NCI-H2029 (cell line): ENCODE data around the gene SMG6.
A peak's percentile ranks its signal among the peaks of the same experiment; 100 is the strongest.

Source experiments
- DNase-seq: peaks from one replicate; lab custom pipeline; 2025; lab: John Stamatoyannopoulos, UW

Gene SMG6

GRCh38 chr17:2060681-2061440 is 242.7 kb downstream of the SMG6 start:
- DNase-seq, result no peak

DNA sequence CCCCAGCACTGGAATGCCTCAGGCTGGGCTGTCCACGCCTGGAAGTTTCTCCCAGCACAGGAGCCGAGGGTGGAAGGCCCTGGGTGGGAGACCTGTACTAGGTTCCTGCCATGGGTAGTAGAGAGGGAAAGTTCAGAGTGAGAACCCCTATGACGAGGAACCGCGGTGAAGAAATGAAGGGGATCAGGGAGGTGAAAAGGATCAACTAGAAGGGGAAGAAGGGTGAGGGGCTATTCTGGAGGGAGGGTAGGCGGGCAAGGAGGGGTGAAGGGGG is 243.3 kb downstream of the SMG6 start:
- no peak for DNase-seq

DNA sequence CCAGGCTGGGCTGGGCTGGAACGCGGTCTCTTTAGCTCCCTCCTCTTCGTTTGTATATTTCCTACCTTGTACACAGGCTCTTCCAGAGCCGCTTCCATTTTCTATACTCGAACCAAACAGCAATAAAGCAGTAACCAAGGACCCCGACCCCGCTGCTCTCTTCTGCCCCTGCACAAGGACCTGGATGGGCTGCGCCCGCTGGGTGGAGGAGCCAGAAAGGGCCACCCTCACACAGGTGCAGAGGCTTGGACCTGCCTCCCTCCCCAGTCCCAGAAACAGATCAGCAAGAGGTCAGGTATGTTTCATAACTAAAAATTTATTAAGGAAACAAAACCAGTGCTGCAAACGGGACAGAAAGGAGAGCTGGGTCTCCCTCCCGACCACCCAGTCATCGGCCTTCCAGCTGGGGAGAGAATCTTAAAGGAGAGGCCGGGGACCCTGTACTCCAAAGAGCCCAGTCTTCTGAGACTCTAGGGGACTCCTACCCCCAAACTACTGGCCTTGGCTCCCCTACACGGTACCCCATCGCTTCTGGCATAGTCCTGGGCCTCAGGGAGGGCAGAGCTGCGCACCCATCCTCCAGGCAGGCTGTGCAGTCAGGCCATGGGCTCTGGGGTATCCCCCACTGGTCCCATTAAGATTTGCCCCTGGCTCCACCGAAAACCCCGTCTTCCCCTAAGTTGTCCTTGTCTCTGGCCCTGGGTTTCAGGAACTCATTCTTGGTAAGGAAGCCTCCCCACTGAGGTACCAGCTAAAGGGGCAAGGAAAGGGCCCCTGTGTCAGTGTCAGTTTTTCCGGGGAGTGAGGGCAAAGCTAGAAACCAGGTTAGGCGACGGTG is 243.8 kb downstream of the SMG6 start:
- no peak for DNase-seq

GRCh38 chr17:2058586-2059546 is 244.7 kb downstream of the SMG6 start:
- DNase-seq, result no peak

GRCh38 chr17:2057760-2058585 is 245.6 kb downstream of the SMG6 start:
- DNase-seq, result no peak

DNA sequence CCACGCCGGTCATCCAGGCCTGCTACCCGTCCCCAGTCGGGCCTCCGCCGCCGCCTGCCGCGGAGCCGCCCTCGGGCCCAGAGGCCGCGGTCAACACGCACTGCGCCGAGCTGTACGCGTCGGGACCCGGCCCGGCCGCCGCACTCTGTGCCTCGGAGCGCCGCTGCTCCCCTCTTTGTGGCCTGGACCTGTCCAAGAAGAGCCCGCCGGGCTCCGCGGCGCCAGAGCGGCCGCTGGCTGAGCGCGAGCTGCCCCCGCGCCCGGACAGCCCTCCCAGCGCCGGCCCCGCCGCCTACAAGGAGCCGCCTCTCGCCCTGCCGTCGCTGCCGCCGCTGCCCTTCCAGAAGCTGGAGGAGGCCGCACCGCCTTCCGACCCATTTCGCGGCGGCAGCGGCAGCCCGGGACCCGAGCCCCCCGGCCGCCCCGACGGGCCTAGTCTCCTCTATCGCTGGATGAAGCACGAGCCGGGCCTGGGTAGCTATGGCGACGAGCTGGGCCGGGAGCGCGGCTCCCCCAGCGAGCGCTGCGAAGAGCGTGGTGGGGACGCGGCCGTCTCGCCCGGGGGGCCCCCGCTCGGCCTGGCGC is 246.3 kb downstream of the SMG6 start:
- DNase-seq, result no peak

- no peak for DNase-seq
Observed at GRCh38 chr17:2056206-2057174, 247.1 kb downstream of the SMG6 start.

DNA sequence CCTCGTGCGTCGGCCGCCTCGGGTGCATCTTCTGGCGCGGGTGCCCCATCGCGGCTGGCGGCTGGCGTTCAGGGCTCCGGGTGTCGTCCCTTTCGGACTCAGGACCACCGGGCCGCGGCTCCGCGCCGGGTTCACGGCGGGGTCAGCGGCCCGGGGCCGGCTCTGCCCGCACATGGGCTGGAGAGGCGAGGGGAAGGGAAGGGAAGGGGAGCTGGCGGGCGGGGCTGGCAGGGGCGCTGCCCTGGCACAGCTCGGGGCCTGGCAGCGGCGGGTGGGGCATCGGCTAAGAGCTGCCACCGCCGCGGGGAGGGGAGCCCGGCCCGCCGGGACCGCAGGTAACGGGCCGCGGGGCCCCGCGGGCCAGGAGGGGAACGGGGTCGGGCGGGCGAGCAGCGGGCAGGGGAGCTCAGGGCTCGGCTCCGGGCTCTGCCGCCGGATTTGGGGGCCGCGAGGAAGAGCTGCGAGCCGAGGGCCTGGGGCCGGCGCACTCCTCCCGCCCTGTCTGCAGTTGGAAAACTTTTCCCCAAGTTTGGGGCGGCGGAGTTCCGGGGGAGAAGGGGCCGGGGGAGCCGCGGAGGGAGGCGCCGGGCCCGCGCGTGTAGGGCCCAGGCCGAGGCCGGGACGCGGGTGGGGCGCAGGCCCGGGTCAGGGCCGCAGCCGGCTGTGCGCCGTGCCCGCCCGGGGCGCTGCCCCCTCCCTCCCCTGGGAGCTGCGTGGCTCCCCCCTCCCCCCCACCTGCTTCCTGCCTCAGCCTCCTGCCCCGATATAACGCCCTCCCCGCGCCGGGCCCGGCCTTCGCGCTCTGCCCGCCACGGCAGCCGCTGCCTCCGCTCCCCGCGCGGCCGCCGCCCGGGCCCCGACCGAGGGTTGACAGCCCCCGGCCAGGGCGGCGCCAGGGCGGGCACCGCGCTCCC is 248.0 kb downstream of the SMG6 start:
- DNase-seq, result no peak

DNA sequence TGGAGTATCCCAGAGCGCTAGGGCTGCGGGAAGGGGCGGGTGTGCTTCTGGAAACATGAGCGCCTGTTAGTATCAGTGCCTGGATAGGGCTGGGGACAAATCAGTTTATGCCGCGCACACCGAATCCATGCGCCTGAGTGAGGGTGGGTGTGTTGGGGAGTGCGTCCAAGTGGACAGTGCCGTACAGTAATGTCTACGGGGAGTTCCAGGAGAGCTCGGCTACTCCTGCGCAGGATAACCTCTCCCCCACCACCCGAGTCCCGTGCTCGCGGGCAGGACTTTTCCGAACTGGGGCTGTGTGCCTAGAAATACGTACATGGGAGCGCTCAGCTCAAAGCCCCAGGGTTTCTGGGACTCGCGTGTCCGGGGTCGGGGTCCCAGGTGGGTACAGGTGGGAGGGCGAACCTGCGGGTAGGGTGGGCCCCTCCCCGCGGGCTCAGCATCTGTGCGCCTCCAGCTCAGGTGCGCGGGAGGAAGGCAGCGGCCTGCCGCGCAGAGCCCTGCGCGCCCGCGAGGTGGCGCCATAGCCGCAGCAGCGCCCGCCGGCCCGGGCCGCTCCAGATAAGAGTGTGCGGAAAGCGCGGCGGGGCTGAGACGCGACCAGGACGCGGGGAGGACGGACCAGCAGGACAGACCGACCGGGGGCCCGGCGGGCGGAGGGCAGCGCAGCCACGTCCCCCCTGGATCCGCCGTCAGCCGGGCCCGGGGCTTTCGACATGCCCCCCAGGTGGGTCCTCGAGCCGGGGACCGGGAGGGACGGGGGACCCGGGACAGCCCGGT is 248.9 kb downstream of the SMG6 start, which contains the start of gene HIC1:
Gene HIC1, plus strand, starts transcription at position 592 of the 780 bp plus-strand sequence. CDS start 1,588 bp downstream, outside the sequence.
- DNase-seq, result peak; percentile 33

GRCh38 chr17:2054262-2054511 is 249.4 kb downstream of the SMG6 start:
- no peak for DNase-seq

GRCh38 chr17:2053380-2054261 is 250.0 kb downstream of the SMG6 start:
- peak; percentile 35 for DNase-seq

GRCh38 chr17:2051933-2052559 is 251.5 kb downstream of the SMG6 start:
- no peak for DNase-seq

GRCh38 chr17:2051061-2051932 is 252.3 kb downstream of the SMG6 start:
- DNase-seq, result no peak

DNA sequence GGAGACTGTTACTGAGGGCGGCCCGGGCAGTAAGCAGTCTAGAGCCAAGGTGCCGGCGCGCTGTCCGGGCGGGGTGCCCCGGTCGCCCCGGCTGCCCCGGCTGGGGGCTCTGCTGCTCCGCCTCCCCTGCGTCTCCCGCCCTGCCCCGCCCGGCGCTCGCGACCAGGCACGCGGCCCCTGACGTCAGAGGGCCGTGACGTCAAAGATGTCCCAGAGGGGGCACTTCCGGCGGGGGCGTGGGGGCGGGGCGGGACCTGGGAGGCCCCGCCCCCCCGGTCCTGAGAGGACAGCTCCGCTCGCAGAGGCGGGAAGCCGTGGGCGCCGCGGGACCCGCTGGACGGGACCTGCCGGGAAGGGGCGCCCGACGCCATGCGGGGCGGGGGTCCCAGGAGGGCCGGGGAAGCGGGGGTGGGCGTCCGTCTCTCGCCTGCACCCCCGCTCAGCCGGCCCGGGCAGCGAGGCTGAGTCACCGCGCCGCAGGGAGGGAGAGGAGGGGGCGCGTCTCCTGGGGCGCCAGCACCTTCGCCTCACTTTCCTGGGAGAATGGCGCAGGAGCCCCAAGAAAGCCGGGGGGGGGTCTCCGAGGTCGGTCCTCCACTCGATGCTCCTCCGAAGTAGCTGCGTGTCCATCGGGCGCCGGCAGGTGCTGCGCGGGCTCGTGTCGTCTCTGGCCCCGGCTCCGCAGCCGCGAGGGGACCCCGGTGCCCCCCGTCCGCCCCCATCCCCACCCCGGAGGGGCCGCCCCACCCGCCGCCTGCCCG is 253.1 kb downstream of the SMG6 start:
- peak; percentile 39 for DNase-seq
